ENCODE measurements around the gene ZNF366. TPM values are rescaled to one million over a fixed set of nuclear protein-coding genes. Genes with fewer than 3 reads are reported as not detected.
A peak's percentile ranks its signal among the peaks of the same experiment; 100 is the strongest.

ZNF366 gene
- total RNA-seq, 2 donors from 2014 or later: not detected

GRCh38 chr5:72507907-72508238, 663 bp upstream of the ZNF366 start:
- no peaks in the 10 kb centered on the region for H3K36me3 Mint-ChIP-seq

GRCh38 chr5:72506158-72506549, 1.1 kb downstream of the ZNF366 start:
- H3K27ac Mint-ChIP-seq: no peak overlapping the region
- no peak for DNase-seq (ENCODE audit: low spot score in 2 of 2)
- no peaks in the 10 kb centered on the region for H3K36me3 Mint-ChIP-seq
- ATAC-seq: no peak
- H3K9me3 Mint-ChIP-seq: no peaks in the 10 kb centered on the region

More at GRCh38 chr5:72507907-72508238, 663 bp upstream of the ZNF366 start:
- ATAC-seq: no peak
- Mint-ChIP-seq H3K9me3 (no peaks in the 10 kb centered on the region), H3K27ac (no peak overlapping the region)
- no peak for DNase-seq (ENCODE audit: low spot score in 2 of 2)

- no peaks in the 10 kb centered on the region for H3K9me3 Mint-ChIP-seq
- DNase-seq (ENCODE audit: low spot score in 2 of 2): no peak
- no peaks in the 10 kb centered on the region for H3K36me3 Mint-ChIP-seq
- ATAC-seq: no peak
- no peak overlapping the region for H3K27ac Mint-ChIP-seq
These were observed 1.6 kb downstream of the ZNF366 start for GRCh38 chr5:72505539-72506157.

- Mint-ChIP-seq H3K36me3 (no peaks in the 10 kb centered on the region), H3K9me3 (no peaks in the 10 kb centered on the region), H3K27ac (no peak overlapping the region)
- DNase-seq (ENCODE audit: low spot score in 2 of 2) (no peak), ATAC-seq (no peak)
These were observed 2.2 kb downstream of the ZNF366 start for GRCh38 chr5:72505016-72505415.

- Mint-ChIP-seq H3K9me3 (no peaks in the 10 kb centered on the region), H3K27ac (no peak overlapping the region), H3K36me3 (no peaks in the 10 kb centered on the region)
- DNase-seq (ENCODE audit: low spot score in 2 of 2): no peak
- ATAC-seq: no peak
These were observed 3.2 kb downstream of the ZNF366 start for GRCh38 chr5:72503888-72504491.

GRCh38 chr5:72501488-72501887, 5.7 kb downstream of the ZNF366 start:
- no peaks in the 10 kb centered on the region for H3K36me3 Mint-ChIP-seq
- no peaks in the 10 kb centered on the region for H3K9me3 Mint-ChIP-seq
- no peak overlapping the region for H3K27ac Mint-ChIP-seq
- no peak for ATAC-seq
- no peak for DNase-seq (ENCODE audit: low spot score in 2 of 2)

GRCh38 chr5:72499730-72500129, 7.5 kb downstream of the ZNF366 start:
- DNase-seq (ENCODE audit: low spot score in 2 of 2) (no peak), ATAC-seq (no peak)
- no peaks in the 10 kb centered on the region for H3K36me3 Mint-ChIP-seq
- H3K27ac Mint-ChIP-seq: no peak overlapping the region
- no peaks in the 10 kb centered on the region for H3K9me3 Mint-ChIP-seq

GRCh38 chr5:72499090-72499489, 8.1 kb downstream of the ZNF366 start:
- ATAC-seq: no peak
- H3K9me3 Mint-ChIP-seq: no peaks in the 10 kb centered on the region
- DNase-seq (ENCODE audit: low spot score in 2 of 2): no peak
- no peak overlapping the region for H3K27ac Mint-ChIP-seq
- no peaks in the 10 kb centered on the region for H3K36me3 Mint-ChIP-seq

GRCh38 chr5:72498284-72498683, 8.9 kb downstream of the ZNF366 start:
- ATAC-seq (no peak), DNase-seq (ENCODE audit: low spot score in 2 of 2) (no peak)
- H3K36me3 Mint-ChIP-seq: no peaks in the 10 kb centered on the region
- H3K9me3 Mint-ChIP-seq: no peaks in the 10 kb centered on the region
- H3K27ac Mint-ChIP-seq: no peak overlapping the region

GRCh38 chr5:72497823-72498222, 9.4 kb downstream of the ZNF366 start:
- H3K9me3 Mint-ChIP-seq: no peaks in the 10 kb centered on the region
- H3K36me3 Mint-ChIP-seq: no peaks in the 10 kb centered on the region
- ATAC-seq (no peak), DNase-seq (ENCODE audit: low spot score in 2 of 2) (no peak)
- H3K27ac Mint-ChIP-seq: no peak overlapping the region

- DNase-seq (ENCODE audit: low spot score in 2 of 2): no peak
- Mint-ChIP-seq H3K36me3 (no peaks in the 10 kb centered on the region), H3K9me3 (no peaks in the 10 kb centered on the region), H3K27ac (no peak overlapping the region)
- no peak for ATAC-seq
These were observed 11.8 kb downstream of the ZNF366 start for GRCh38 chr5:72495410-72495809.

- Mint-ChIP-seq H3K27ac (no peak overlapping the region), H3K36me3 (no peaks in the 10 kb centered on the region), H3K9me3 (no peaks in the 10 kb centered on the region)
- no peak for DNase-seq (ENCODE audit: low spot score in 2 of 2)
- no peak for ATAC-seq
These were observed 12.5 kb downstream of the ZNF366 start for GRCh38 chr5:72494623-72495124.

GRCh38 chr5:72489536-72489935, 17.7 kb downstream of the ZNF366 start:
- DNase-seq (ENCODE audit: low spot score in 2 of 2): no peak
- no peak for ATAC-seq

GRCh38 chr5:72488756-72489155, 18.5 kb downstream of the ZNF366 start:
- no peak for ATAC-seq
- H3K27ac Mint-ChIP-seq: no peak overlapping the region
- H3K36me3 Mint-ChIP-seq: no peaks in the 10 kb centered on the region
- H3K9me3 Mint-ChIP-seq: no peaks in the 10 kb centered on the region
- no peak for DNase-seq (ENCODE audit: low spot score in 2 of 2)

More at GRCh38 chr5:72489536-72489935, 17.7 kb downstream of the ZNF366 start:
- Mint-ChIP-seq H3K27ac (no peak overlapping the region), H3K36me3 (no peaks in the 10 kb centered on the region), H3K9me3 (no peaks in the 10 kb centered on the region)

GRCh38 chr5:72487177-72487576, 20.0 kb downstream of the ZNF366 start:
- no peaks in the 10 kb centered on the region for H3K9me3 Mint-ChIP-seq
- DNase-seq (ENCODE audit: low spot score in 2 of 2) (no peak), ATAC-seq (no peak)
- no peaks in the 10 kb centered on the region for H3K36me3 Mint-ChIP-seq
- peak overlapping the region in 1 of 2 donors; percentile 17 for H3K27ac Mint-ChIP-seq

- DNase-seq (ENCODE audit: low spot score in 2 of 2) (no peak), ATAC-seq (no peak)
- H3K9me3 Mint-ChIP-seq: no peaks in the 10 kb centered on the region
- no peak overlapping the region for H3K27ac Mint-ChIP-seq
- no peaks in the 10 kb centered on the region for H3K36me3 Mint-ChIP-seq
These were observed 20.8 kb downstream of the ZNF366 start for GRCh38 chr5:72486371-72486770.

- DNase-seq (ENCODE audit: low spot score in 2 of 2): no peak
- ATAC-seq: no peak
- no peaks in the 10 kb centered on the region for H3K9me3 Mint-ChIP-seq
- H3K36me3 Mint-ChIP-seq: no peaks in the 10 kb centered on the region
- H3K27ac Mint-ChIP-seq: no peak overlapping the region
These were observed 21.7 kb downstream of the ZNF366 start for GRCh38 chr5:72485430-72485974.

- no peak for DNase-seq (ENCODE audit: low spot score in 2 of 2)
- Mint-ChIP-seq H3K36me3 (no peaks in the 10 kb centered on the region), H3K27ac (no peak overlapping the region), H3K9me3 (no peaks in the 10 kb centered on the region)
- no peak for ATAC-seq
These were observed 25.2 kb downstream of the ZNF366 start for GRCh38 chr5:72482046-72482445.
